GM19372 (cell line): ENCODE measurements around the gene NOL8.

Experiments
- ATAC-seq: cut with Tn5 transposase; IDR thresholded peaks from one replicate; pipeline ENCODE4 v1.9.1; 2021; ENCODE audit warnings: mild to moderate bottlenecking, low read depth, moderate library complexity; ENCODE audit not compliant: unreplicated experiment

Gene NOL8

GRCh38 chr9:92325269-92325990 lies at the start of gene NOL8, which contains the start of gene CENPP:
Gene NOL8 (minus strand): TSS chr9:92325350. CDS start chr9:92324161, 1,189 bp downstream.
Gene CENPP (plus strand): TSS chr9:92325953.
- ATAC-seq, result peak; percentile 93

- ATAC-seq, result no peak
Observed at GRCh38 chr9:92373167-92373566, 48.0 kb upstream of the NOL8 start.

- no peak for ATAC-seq
Observed at GRCh38 chr9:92369075-92369474, 43.9 kb upstream of the NOL8 start.

- no peak for ATAC-seq
Observed at GRCh38 chr9:92360083-92360482, 34.9 kb upstream of the NOL8 start.

GRCh38 chr9:92359394-92359995 lies 34.3 kb upstream of the NOL8 start:
- ATAC-seq, result no peak

- no peak for ATAC-seq
Observed at GRCh38 chr9:92353051-92353450, 27.9 kb upstream of the NOL8 start.

GRCh38 chr9:92350740-92351133 lies 25.6 kb upstream of the NOL8 start:
- no peak for ATAC-seq

GRCh38 chr9:92349771-92350739 lies 24.9 kb upstream of the NOL8 start:
- no peak for ATAC-seq

- no peak for ATAC-seq
Observed at GRCh38 chr9:92345582-92345981, 20.4 kb upstream of the NOL8 start.

GRCh38 chr9:92342825-92343488 lies 17.8 kb upstream of the NOL8 start:
- no peak for ATAC-seq

GRCh38 chr9:92341578-92341977 lies 16.4 kb upstream of the NOL8 start:
- no peak for ATAC-seq

GRCh38 chr9:92333282-92333634 lies 8.1 kb upstream of the NOL8 start:
- no peak for ATAC-seq

- ATAC-seq, result no peak
Observed at GRCh38 chr9:92332577-92333281, 7.6 kb upstream of the NOL8 start.

GRCh38 chr9:92328225-92328624 lies 3.1 kb upstream of the NOL8 start:
- ATAC-seq, result no peak

GRCh38 chr9:92327283-92327850 lies 2.2 kb upstream of the NOL8 start:
- ATAC-seq, result no peak

GRCh38 chr9:92325991-92326500 lies 896 bp upstream of the NOL8 start:
- ATAC-seq, result peak; percentile 12

GRCh38 chr9:92324889-92325268 lies 271 bp downstream of the NOL8 start:
- no peak for ATAC-seq

GRCh38 chr9:92324431-92324830 lies 719 bp downstream of the NOL8 start:
- no peak for ATAC-seq

GRCh38 chr9:92315456-92315855 lies 9.7 kb downstream of the NOL8 start:
- ATAC-seq, result no peak

- no peak for ATAC-seq
Observed at GRCh38 chr9:92313624-92314012, 11.5 kb downstream of the NOL8 start.
